ENCODE measurements around the gene ADGRG6. TPM values are rescaled to one million over a fixed set of nuclear protein-coding genes. Genes with fewer than 3 reads are reported as not detected.

The ADGRG6 gene
- total RNA-seq, 2 donors from 2014 or later: 6.4 to 6.8 TPM

DNA sequence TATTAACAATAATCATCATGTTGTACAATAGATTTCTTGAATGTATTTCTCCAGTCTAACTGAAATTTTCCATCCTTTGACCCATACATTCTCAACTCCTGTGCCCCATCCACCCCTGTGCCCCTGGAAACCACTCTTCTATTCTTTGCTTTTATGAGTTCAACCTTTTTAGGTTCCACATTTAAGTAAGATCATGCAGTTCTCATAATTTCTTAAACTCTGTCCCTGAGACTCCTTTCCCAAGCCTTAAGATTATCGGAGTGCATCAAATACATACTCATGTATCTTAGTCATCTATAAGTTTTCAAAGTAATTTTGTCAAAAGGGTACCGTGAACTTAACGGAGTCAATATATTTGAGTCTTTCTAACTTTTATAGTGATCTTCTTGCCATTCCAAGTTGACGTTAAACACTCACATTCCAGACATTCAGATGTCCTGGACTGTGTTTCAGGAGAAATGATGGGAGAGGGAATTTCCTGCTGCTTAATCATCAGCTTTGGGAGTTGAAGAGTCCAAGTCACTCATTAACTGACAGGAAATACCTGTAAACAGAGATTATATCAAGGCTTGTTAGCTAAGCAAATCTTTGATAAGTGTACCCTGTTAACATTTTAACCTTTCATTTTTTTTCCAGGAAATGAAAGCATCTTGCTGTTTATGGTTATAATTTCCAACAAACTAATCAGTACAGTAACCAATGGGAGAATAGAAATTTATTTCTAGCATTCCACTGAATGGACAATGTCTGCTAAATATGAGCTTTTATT lies 73.3 kb downstream of the ADGRG6 start:
- Histone ChIP-seq H3K36me3 (no peaks in the 10 kb centered on the region), H3K27me3 (replicated peaks; ENCODE audit: insufficient read depth) (no peaks in the 10 kb centered on the region), H3K4me1 (ENCODE audit: control insufficient read depth in 1 of 2, low read depth in 2 of 2) (peaks cover 0 to 5% of the 10 kb centered on the region in 2 donors), H3K27ac (no peak overlapping the region), H3K4me3 (no peak overlapping the region), H3K9me3 (no peaks in the 10 kb centered on the region)
- DNase-seq (ENCODE audit: low spot score): no peak
- TF ChIP-seq CTCF (IDR thresholded peaks at IDR 0.05): no peak
- ATAC-seq (ENCODE audit: insufficient number of reproducible peaks, low FRiP score, low read depth): no peak

GRCh38 chr6:142376115-142376514 lies 74.3 kb downstream of the ADGRG6 start:
- no peaks in the 10 kb centered on the region for H3K36me3 ChIP-seq
- no peak overlapping the region for H3K4me3 ChIP-seq
- no peak for ATAC-seq (ENCODE audit: insufficient number of reproducible peaks, low FRiP score, low read depth)
- H3K9me3 ChIP-seq: no peaks in the 10 kb centered on the region
- DNase-seq (ENCODE audit: low spot score): no peak
- no peak for TF ChIP-seq CTCF (IDR thresholded peaks at IDR 0.05)
- no peaks in the 10 kb centered on the region for H3K27me3 ChIP-seq (replicated peaks; ENCODE audit: insufficient read depth)
- peaks cover 0 to 5% of the 10 kb centered on the region in 2 donors for H3K4me1 ChIP-seq (ENCODE audit: control insufficient read depth in 1 of 2, low read depth in 2 of 2)
- H3K27ac ChIP-seq: no peak overlapping the region

DNA sequence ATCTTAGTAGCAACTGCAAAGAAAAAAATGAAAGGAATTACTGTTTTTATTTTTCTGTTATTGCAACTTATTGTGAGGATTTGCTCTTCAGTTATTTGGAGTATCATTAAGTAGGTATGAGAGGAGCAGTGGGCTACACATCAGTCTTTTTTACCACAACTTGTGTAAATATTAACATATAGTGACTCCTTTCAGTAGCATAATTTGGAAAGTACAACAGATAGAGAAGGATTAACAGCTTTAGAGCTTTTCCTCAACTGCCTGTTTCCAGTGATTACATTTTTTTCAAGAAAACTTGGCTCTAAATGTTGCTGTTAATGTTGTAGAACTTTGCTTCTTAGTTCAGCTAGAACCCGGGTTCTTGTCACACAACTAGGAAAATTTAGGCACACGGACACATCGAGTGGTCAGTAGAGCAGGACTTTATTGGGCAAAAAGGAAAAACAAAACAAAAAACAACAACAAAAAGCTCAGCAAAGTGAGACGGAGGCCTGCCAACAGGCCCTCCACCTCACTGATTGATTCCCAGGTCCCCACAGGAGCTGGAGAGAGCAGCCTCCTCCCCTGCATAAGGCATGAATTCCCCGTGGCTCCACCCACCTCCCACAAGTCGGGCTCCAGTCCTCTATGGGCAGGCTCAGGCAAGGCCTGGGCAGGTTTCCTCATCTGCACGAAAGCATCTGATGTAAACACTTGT lies 75.1 kb downstream of the ADGRG6 start:
- Histone ChIP-seq H3K4me3 (no peak overlapping the region), H3K27ac (no peak overlapping the region), H3K27me3 (replicated peaks; ENCODE audit: insufficient read depth) (no peaks in the 10 kb centered on the region), H3K36me3 (no peaks in the 10 kb centered on the region), H3K4me1 (ENCODE audit: control insufficient read depth in 1 of 2, low read depth in 2 of 2) (peaks cover 0 to 5% of the 10 kb centered on the region in 2 donors), H3K9me3 (no peaks in the 10 kb centered on the region)
- no peak for TF ChIP-seq CTCF (IDR thresholded peaks at IDR 0.05)
- DNase-seq (ENCODE audit: low spot score): no peak
- no peak for ATAC-seq (ENCODE audit: insufficient number of reproducible peaks, low FRiP score, low read depth)

DNA sequence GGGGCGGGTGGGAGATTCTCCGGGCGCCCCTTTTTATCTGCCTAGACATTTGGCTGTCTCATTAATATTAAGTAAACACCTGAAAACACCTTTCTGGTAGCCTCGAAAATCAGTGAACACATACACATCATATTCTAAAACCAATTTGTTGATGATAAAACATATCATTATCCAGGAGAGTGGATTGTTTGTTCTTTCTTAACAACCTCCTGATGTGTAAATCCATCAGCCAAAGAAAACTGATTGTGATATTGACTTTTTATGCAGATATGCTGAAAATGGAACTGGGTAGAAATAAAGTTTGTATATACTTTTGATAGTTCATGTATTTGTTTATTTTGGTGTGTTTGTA lies 75.7 kb downstream of the ADGRG6 start:
- Histone ChIP-seq H3K36me3 (no peaks in the 10 kb centered on the region), H3K4me1 (ENCODE audit: control insufficient read depth in 1 of 2, low read depth in 2 of 2) (peaks cover 0 to 5% of the 10 kb centered on the region in 2 donors), H3K4me3 (no peak overlapping the region), H3K27ac (no peak overlapping the region), H3K9me3 (no peaks in the 10 kb centered on the region), H3K27me3 (replicated peaks; ENCODE audit: insufficient read depth) (no peaks in the 10 kb centered on the region)
- DNase-seq (ENCODE audit: low spot score): no peak
- no peak for ATAC-seq (ENCODE audit: insufficient number of reproducible peaks, low FRiP score, low read depth)
- no peak for TF ChIP-seq CTCF (IDR thresholded peaks at IDR 0.05)

GRCh38 chr6:142378138-142378875 lies 76.5 kb downstream of the ADGRG6 start:
- Histone ChIP-seq H3K9me3 (no peaks in the 10 kb centered on the region), H3K27ac (no peak overlapping the region), H3K36me3 (no peaks in the 10 kb centered on the region), H3K4me1 (ENCODE audit: control insufficient read depth in 1 of 2, low read depth in 2 of 2) (peaks cover 0 to 5% of the 10 kb centered on the region in 2 donors), H3K4me3 (no peak overlapping the region), H3K27me3 (replicated peaks; ENCODE audit: insufficient read depth) (no peaks in the 10 kb centered on the region)
- no peak for ATAC-seq (ENCODE audit: insufficient number of reproducible peaks, low FRiP score, low read depth)
- no peak for DNase-seq (ENCODE audit: low spot score)
- TF ChIP-seq CTCF (IDR thresholded peaks at IDR 0.05): no peak

All from thoracic aorta (tissue), 2 donors.